Sciatic nerve (tissue), 2 donors: ENCODE results near the gene ENTPD8. TPM values are rescaled to one million over a fixed set of nuclear protein-coding genes. Genes with fewer than 3 reads are reported as not detected.
"Not testable (repeated sequence)": the region's sequence is repeated elsewhere in the genome, so short reads cannot be mapped to it uniquely, and the experiment has no call there.

Experiments
- ATAC-seq: fragments of 200-7000 bp; cut with Tn5 transposase; one replicate; pipeline ENCODE4 v1.9.1; 2020; ENCODE audit warnings: mild to moderate bottlenecking, moderate library complexity
- DNase-seq: peaks from one replicate; pipeline ENCODE4 v3.0.0-alpha.2; 2020; ENCODE audit warnings: low spot score
- intact Hi-C: fragments of 100-400 bp; cut with DNase I; formaldehyde crosslinking; loops from one replicate; pipeline ENCODE4 v1.14.2; 2022
- total RNA-seq: library from RNA; stranded (reverse); fragmentation: NEBNext Ultra II Directional; extraction: Animal tissue kit (Norgen Biotek cat#: 25700); gene quantifications from one replicate; pipeline ENCODE4 v1.2.1, GENCODE V29; 2021
- donor health status: DM: no; HTN: no; CAD: no.
- donor health status: DM: no; HTN: no; CAD: no.

Gene ENTPD8
- total RNA-seq, 1 donor from 2014 or later: not detected

DNA sequence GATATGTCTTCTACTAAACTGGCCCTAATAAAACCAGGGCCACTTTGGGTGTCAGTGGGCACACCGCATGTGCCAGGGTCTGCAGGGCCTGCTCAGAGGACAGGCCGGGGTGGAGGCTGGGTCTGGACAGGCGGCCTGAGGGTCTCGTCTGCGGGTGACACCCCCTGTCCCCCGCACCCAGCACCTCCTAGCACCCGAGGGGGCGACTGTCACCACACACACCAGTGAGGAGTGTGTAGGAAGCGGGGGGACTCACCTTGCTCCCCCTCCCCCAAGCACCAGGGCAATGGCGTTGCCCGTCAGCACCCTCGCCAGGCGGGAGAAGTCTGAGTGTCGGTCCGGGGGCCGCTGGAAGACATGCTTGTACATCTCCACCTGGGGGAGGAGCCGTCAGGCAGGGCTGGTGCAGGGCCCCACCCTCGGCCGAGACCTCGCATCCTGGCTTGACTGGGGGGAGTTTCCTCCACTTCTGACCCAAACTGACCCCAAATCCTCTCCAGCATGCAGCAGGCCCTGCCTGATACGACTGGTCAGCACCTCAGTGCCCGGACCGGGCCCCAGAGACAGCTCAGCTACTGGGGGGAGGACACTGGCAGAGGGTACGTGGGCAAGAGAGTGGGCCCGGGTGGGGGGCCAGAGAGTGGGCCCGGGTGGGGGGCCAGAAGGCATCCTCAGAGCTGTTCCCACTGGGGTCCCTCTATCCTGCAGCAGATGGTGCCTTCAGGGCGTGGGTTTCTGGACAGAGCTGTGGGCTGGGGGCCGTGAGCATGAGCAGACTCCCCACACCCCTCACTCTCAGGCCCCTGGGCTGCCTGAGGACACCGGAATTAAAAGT is 36.8 kb upstream of the ENTPD8 start:
- DNase-seq (no peak), ATAC-seq (no peak)
- intact Hi-C loops: no loop called here

DNA sequence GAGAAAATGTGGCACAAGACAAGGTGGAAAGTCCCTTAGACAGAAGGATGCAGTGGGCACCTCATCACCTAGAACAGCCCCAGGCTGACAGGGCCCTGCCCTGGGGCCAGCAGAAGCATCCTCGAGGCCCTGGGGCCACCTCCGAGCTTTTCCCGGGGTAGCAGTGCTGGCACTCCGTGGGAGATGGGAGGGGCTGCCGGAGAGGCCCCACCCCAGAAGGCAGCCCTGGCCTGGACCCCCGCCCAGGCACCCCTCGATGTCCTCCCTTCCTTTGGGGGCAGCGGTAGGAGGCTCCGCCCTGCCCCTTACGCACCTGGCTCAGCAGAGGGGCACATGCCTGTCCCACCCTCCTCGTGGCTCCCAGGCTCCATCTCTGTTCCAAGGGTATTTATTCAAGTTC is 35.7 kb upstream of the ENTPD8 start:
- DNase-seq: no peak
- intact Hi-C loops: no loop called here
- ATAC-seq: no peak

DNA sequence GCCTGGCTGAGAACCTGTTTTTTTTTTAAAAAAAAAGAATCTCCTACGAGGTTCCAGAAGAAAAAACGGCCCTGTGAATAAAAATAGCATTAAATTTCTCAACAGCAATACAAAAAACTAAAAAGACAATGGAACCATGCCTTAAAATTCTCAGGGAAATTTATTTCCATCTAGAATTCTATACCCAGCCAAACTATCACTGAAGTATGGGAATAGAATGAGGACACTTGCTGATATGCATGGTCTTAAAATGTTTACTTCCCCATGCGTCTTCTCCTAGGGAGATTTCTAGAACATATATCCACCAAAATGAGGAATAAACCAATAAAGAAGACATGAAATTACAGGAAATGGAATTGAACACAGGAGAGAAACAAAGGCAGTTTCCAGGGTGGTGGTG is 34.5 kb upstream of the ENTPD8 start:
- ATAC-seq (no peak), DNase-seq (no peak)
- intact Hi-C loops: no loop called here

DNA sequence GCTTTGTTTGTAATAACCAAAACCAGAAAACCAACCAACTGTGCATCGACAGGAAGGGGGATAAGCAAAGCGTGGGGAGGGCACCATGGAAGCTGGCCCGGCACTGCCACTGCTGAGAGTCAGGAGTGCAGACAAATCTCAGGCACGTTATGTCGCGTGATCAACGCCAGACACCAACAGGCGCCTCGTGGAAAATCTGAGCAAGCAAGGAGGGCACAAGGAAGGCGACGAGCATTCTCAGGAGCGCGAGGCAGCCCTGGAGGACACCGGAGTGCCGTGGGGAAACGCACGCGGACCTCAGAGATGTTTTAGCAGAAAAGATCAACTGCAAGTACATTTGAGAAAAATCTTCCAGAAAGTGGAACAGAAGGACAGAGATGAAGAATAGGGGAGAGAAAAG is 33.1 kb upstream of the ENTPD8 start:
- intact Hi-C loops: no loop called here
- DNase-seq (no peak), ATAC-seq (no peak)

- no peak for DNase-seq
- intact Hi-C loops: no loop called here
- no peak for ATAC-seq
Measured at GRCh38 chr9:137470785-137471184, 29.6 kb upstream of the ENTPD8 start.

- ATAC-seq (no peak), DNase-seq (no peak)
- intact Hi-C loops: no loop called here
Measured at GRCh38 chr9:137467896-137468295, 26.7 kb upstream of the ENTPD8 start.

DNA sequence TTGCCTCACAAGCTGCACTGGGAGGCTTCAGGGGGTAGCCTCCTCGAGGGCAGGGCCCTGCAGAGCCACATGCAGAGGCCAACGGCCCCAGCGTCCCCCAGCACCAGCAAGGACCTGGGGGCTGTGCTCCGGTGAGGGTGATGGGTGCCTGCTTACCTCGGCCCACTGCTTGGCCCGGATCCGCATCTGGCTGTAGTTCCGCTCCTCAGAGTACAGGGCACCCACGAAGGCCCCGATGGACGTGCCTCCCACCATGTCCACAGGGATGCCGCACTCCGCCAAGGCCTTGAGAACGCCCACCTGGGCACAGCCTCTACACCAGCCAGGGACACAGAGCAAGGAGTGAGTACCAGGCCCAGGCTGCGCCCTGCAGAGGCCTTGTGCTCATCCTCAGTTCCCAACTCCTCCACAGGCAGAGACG is 26.0 kb upstream of the ENTPD8 start:
- ATAC-seq (no peak), DNase-seq (no peak)
- intact Hi-C loops: no loop called here

- DNase-seq, ATAC-seq, intact Hi-C loops: not testable (repeated sequence)
Measured at GRCh38 chr9:137466389-137467085, 25.4 kb upstream of the ENTPD8 start.

DNA sequence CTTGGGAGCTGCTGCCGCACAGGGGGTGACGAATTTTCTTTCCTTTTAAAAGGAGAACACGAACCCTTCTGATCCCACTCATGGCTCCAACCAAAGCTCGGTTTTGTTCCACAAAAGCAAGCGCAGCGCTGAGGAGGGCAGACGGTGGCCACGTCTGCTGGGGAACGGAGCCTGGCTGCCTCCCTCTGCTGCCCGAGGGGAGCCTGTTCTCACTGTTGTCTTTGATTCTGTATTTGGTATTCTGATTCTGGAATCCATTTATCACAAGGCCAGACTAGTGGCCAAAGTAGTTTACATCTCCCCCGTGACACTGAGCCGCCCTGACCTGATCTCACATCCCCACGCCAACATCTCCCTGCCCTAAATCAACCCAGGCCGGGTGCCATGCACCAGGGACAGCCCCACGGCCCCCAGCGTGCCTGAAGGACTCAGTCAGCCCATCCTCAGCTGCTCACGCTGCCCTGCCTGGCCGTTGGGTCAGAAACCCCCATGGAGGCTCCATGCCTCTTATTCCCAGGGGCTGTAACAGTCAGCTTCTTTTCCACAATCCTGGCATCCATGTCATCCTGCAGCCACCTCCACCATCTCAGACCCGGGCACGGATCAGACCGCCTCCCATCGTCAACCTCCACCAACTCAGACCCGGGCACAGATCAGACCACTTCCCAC is 24.7 kb upstream of the ENTPD8 start:
- ATAC-seq (no peak), DNase-seq (no peak)

DNA sequence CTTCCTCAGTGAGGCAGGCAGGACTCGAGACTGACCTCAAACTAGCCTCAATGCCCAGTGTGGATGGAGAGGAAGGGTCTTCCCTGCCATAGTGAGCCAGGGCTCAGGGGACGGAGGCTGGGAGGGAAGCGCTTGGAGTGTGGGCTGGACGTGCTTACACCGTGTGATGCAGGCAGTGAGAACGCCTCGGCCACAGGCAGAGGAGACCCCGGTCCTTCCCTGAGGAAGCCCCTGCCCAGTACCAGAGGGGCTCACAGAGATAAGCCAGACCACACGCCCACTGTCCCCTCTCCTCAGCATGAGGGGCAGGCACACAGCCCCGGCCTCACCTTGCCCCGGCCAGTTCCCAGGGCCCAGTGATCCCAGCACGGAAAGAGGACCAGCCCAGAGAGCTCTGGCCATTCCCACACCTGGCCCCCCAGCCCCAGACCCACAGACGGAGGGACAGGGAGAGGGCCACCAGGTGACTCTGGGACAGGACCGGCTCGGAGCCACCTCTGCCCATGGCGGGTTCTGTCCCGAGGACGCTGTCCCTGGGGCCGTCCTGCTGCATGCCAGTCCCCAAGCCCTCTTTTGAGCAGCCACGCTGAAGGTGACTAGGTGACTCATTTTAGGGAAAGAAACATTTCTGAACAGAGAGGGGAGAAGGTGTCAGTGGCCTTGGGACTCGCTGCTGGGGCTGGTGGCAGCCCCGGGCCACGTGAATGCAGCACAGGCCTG is 24.0 kb upstream of the ENTPD8 start:
- intact Hi-C loops: no loop called here
- ATAC-seq (no peak), DNase-seq (no peak)

More for the DNA sequence above, 24.7 kb upstream of the ENTPD8 start:
- intact Hi-C loops: no loop called here

- ATAC-seq: no peak
- intact Hi-C loops: no loop called here
- no peak for DNase-seq
Measured at GRCh38 chr9:137464291-137464999, 23.3 kb upstream of the ENTPD8 start.

- DNase-seq (no peak), ATAC-seq (no peak)
- intact Hi-C loops: no loop called here
Measured at GRCh38 chr9:137463931-137464290, 22.8 kb upstream of the ENTPD8 start.

- ATAC-seq (no peak), DNase-seq (no peak)
- intact Hi-C loops: no loop called here
Measured at GRCh38 chr9:137462986-137463930, 22.1 kb upstream of the ENTPD8 start.

DNA sequence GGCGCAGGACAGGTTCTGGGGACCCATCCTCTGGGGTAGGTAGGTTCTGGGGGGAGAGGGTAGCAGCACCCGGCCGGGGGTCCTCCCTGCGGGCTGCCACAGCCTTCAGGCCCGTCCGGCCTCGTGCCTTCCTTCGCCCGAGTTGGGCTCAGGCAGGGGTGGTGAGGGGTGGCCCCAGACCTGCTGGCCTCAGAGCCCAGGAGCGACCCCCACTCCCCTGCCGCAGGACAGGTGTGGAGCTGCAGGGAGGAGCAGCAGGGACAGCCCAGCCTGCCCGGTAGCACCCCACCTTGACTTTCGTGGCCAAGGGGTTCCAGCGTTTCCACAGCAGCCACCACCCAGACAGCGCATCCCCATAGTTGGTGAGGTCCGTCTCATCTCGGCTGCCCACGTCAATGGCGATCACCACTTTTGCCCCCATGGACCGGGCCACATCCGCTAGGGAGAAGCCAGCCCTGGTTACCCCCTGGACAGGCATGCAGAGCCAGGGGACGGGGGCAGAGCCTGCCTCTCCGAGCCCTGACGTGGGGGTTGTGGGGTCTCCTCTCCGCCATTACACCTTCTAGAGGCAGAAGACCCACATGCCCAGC is 21.3 kb upstream of the ENTPD8 start:
- intact Hi-C loops: no loop called here
- ATAC-seq (no peak), DNase-seq (no peak)

- intact Hi-C loops: no loop called here
- DNase-seq (no peak), ATAC-seq (no peak)
Measured at GRCh38 chr9:137461663-137462395, 20.7 kb upstream of the ENTPD8 start.

DNA sequence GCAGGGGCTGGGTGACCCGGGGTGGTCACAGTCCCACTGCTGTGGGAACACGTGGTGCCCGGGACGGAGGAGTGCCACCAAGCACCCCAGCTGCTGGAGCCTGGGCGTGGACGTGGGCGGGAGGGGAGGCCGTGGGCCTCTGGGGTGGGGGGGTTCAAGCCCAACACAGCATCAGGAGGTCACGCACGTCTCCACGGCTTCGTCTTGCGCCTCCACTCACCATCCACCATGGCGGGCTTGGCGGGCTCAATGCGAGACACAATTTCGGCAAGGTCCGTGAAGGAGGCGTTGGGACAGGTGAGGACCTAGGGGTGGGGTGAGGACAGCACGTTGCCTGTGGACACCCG is 20.1 kb upstream of the ENTPD8 start:
- DNase-seq (no peak), ATAC-seq (no peak)
- intact Hi-C loops: no loop called here
